GM19438 (cell line): ENCODE measurements around the gene ZBTB20.

Experiments
- ATAC-seq: cut with Tn5 transposase; IDR thresholded peaks from one replicate; pipeline ENCODE4 v1.9.1; 2021; ENCODE audit warnings: low read depth; ENCODE audit not compliant: unreplicated experiment

ZBTB20 gene

DNA sequence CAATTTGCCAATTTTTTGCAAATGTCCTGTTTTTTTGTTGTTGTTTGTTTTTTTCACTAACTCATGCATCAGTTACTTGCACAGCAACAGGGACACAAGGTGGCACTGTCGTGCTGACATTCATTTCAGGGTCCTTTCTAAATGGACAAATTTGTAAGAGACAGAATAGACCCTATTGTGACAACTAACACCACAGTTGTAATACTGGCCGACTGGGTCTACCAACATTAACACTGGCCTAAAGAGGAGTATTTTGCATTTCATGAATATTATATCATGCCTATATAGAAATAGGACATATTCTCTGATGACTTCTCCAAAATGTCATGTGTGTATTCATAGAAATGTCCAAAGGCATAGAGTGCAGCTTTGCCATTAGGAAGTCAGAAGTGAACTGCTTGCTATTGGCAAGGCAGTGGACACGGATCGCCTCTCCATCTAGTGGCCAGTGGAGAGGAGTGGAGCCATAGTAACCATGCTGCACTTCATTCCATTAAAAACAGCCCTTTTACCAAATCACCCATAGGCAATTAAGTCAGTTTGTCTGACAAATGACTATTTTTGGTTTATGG is 54.8 kb downstream of the ZBTB20 start:
- ATAC-seq: no peak

- ATAC-seq: no peak
Observed at GRCh38 chr3:115090712-115091111, 56.4 kb downstream of the ZBTB20 start.

DNA sequence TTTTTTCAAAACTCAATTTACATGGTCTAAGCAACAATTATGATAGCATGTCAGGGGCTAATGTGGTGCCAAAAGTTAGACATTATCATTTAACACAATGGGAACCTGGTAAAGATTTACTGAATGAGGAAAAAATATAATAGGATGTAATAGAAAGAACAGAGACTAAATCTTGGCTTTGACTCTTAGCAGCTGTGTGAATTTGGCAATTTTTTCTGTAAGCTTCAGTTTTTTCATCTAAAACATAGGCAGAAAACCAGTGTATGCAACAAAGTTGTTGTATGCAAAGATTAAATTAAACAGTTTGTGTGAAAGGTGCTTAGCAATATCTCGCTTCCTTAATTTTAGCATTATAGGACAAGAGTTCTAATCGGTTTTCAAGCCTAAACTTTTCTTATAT is 57.6 kb downstream of the ZBTB20 start:
- no peak for ATAC-seq

DNA sequence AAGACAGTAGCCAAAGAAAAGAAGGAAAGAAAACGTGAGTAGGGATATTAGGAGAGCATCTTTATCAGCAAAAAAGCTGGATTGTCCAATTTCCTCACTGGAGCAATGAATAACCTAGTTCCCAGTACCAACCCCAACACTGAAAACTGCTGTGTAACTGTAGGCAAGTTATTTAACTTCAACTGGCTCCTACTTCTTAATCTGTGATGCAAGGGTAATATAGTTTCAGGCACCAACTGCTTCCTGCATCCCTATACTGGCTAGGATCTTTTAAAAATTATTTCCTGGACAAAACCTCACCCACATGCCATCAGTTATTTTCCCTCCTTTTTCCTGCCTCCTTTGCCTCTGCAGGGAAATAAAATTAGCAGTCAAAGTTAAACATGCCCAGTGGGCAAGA is 59.6 kb downstream of the ZBTB20 start:
- ATAC-seq: no peak

DNA sequence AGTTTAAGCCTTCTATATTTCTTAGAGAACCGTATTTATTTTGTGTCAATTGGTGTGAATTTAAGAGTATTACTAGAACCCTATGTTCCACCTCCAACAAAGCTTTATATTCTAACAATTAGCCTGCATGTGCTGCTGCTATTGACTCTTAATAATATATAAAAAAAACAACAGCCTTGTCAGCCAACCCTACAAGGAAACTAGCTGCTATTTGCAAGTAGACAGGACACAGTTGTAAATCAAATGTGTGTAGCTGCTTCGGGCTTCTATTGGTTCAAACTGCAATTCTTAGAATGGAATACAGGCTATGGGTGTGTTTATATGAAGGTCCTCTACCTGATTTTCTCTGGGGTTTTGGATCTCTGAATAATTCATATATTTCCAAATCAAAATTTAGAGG is 60.7 kb downstream of the ZBTB20 start:
- ATAC-seq: no peak

- no peak for ATAC-seq
Observed at GRCh38 chr3:115085197-115085865, 61.8 kb downstream of the ZBTB20 start.

GRCh38 chr3:115084686-115085085 is 62.4 kb downstream of the ZBTB20 start:
- no peak for ATAC-seq

- no peak for ATAC-seq
Observed at GRCh38 chr3:115082260-115082659, 64.8 kb downstream of the ZBTB20 start.

DNA sequence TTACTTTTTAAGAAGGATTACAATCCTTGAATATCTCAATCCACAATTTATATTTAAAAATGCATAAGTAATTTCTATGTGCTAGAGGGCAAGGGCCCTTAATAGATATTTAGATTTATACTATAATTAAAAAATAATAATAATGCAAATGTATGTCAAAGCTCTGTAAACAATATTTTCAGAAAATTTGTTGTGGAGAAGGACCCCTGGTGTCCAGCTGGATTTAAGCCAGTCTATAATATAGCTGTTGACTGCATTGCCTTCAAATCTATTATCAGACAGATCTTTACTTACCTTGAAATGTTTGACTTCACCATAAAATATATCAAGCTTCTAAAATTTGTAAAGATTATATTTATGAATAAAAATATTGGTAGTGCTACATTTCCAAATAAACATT is 65.6 kb downstream of the ZBTB20 start:
- ATAC-seq: no peak

DNA sequence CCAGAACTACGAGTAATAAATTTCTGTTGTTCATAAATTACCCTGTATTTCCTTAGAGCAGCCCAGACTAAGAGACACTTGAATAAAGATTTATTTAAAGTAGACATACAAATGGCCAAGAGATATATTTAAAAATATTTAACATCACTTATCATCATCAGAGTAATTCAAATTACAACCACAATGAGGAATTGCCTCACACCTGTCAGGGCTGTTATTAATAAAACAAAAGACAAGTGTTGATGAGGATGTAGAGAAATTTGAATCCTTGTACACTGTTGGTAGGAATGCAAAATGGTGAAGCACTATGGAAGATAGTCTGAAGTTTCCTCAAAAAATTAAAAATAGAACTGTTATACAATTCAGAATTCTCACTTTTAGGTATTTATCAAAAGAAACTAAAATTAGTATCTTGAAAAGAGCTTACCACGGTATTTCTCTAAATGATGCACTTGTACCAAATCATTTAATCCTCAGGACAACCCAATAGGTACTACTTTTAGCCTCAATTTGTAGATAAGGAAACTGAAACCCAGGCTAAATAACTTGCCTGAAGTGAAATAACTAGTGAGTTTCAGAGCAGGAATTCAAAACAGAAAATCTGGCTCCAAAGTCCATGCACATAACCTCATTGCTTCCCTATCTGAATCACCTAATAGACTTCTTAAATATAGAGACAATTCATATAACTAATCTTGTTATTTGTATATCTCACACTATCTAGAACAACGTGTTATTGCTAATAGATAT is 69.4 kb downstream of the ZBTB20 start:
- no peak for ATAC-seq

GRCh38 chr3:115074502-115074901 is 72.6 kb downstream of the ZBTB20 start:
- ATAC-seq: no peak

DNA sequence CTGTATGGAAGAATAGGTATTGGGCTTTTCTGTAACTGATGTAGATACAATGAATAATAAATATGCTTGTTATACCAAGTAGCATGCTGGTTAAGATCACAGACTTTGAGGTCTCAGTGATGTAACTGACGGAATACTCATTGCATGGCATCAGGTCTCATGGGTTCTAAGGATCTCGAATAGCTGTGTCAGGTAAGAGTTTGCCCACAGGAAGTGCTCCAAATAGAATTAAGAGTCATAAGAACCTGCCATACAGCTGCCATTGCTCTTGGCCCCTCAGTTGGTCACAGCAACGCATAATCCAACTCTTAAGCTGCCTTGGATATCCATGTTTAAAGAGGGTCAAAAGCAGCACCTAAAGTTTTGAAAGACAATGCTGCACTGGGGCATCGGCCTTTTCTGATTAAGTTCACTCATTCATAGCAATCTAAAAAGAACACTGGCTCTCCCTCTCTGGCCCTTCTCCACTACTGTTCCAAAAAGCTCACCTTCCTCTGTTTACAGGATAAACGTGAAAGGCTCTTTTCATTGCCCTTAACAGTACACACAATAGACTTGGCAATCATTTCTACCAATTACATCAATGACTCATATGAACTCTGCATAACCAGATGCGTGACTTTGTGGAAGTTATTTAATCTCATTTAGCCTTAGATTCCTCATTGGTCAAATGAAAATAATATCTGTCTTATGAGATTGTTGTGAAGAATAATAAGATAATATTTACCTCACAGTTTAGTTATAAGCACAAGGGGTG is 74.6 kb downstream of the ZBTB20 start:
- ATAC-seq: no peak

- no peak for ATAC-seq
Observed at GRCh38 chr3:115071601-115072000, 75.5 kb downstream of the ZBTB20 start.

- ATAC-seq: no peak
Observed at GRCh38 chr3:115071166-115071565, 75.9 kb downstream of the ZBTB20 start.

GRCh38 chr3:115068799-115069198 is 78.3 kb downstream of the ZBTB20 start:
- no peak for ATAC-seq

DNA sequence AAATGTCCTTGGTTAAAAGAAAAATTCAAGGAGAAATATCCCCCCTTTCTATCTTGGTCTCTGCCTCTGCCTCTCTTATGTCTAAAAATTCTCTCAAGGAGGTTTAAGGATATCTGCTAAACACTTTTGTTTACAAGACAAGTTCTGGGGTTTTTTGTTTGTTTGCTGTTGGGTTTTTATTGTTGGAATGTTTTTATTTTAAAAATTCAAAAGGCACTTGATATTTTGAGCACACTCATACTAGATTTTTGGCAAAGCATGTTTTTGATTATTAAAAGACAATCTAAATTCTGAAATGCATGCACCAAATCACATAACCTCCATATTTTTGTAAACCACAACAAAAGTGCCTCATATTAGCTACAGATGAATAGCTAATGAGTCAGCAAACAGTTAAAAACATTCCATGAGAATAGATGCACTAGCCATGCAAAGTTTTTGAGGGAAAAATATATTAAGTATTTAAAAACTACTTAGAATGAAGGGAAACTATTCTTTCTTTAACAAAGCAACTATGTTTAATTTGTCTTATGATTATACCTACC is 84.6 kb downstream of the ZBTB20 start:
- no peak for ATAC-seq

GRCh38 chr3:115062009-115062408 is 85.1 kb downstream of the ZBTB20 start:
- no peak for ATAC-seq

- no peak for ATAC-seq
Observed at GRCh38 chr3:115052906-115053305, 94.2 kb downstream of the ZBTB20 start.

DNA sequence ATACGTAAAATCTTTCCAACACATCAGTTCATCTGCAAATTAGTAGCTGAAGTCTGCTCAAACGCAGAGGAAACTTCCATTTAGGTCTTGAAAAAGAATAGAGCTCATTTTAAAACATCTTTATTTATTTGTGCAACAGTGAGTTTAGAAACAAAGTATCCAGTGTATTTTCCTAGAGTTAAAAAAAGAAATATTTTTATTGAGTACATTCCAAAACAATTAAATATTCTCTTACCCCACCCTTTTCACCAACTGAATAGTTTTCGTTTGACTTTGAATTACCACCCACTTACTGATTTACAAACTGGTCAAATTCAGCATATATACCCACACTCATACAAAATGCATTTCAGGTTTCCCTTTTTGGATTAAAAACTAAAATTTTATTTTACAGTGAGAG is 104.7 kb downstream of the ZBTB20 start:
- no peak for ATAC-seq

GRCh38 chr3:115040673-115041286 is 106.3 kb downstream of the ZBTB20 start:
- no peak for ATAC-seq

- ATAC-seq: no peak
Observed at GRCh38 chr3:115040246-115040645, 106.8 kb downstream of the ZBTB20 start.
